ENCODE data around the gene GRID2IP.

The GRID2IP gene

GRCh38 chr7:6553448-6554044 is 2.3 kb upstream of the GRID2IP start:
- no peak for TF ChIP-seq ZFX (IDR thresholded peaks at IDR 0.05)
- TF ChIP-seq CTCF (conservative IDR thresholded peaks at IDR 0.05): no peak; the same call in 1 of the 2 replicates

GRCh38 chr7:6547400-6547799 is 3.9 kb downstream of the GRID2IP start:
- no peak overlapping the region for H3K27ac ChIP-seq
- TF ChIP-seq CTCF (conservative IDR thresholded peaks at IDR 0.05) (no peak), ZFX (IDR thresholded peaks at IDR 0.05) (no peak)

More at GRCh38 chr7:6553448-6554044, 2.3 kb upstream of the GRID2IP start:
- H3K27ac ChIP-seq: no peak overlapping the region

GRCh38 chr7:6546498-6547251 is 4.6 kb downstream of the GRID2IP start:
- no peak for TF ChIP-seq ZFX (IDR thresholded peaks at IDR 0.05)
- no peak for TF ChIP-seq CTCF (conservative IDR thresholded peaks at IDR 0.05)
- no peak overlapping the region for H3K27ac ChIP-seq

- H3K27ac ChIP-seq: no peak overlapping the region
- TF ChIP-seq ZFX (IDR thresholded peaks at IDR 0.05): no peak
- TF ChIP-seq CTCF (conservative IDR thresholded peaks at IDR 0.05): no peak
Observed at GRCh38 chr7:6545398-6546126, 5.7 kb downstream of the GRID2IP start.

GRCh38 chr7:6542368-6542767 is 8.9 kb downstream of the GRID2IP start:
- H3K27ac ChIP-seq: no peak overlapping the region
- TF ChIP-seq CTCF (conservative IDR thresholded peaks at IDR 0.05) (no peak), ZFX (IDR thresholded peaks at IDR 0.05) (no peak)

GRCh38 chr7:6536262-6537260 is 14.7 kb downstream of the GRID2IP start:
- no peak overlapping the region for H3K27ac ChIP-seq
- TF ChIP-seq CTCF (conservative IDR thresholded peaks at IDR 0.05) (no peak), ZFX (IDR thresholded peaks at IDR 0.05) (no peak)

Data from C4-2B (cell line).